OCI-LY7 (cell line): ENCODE results near the gene MEGF8. TPM values are rescaled to one million over a fixed set of nuclear protein-coding genes. Genes with fewer than 3 reads are reported as not detected.

Source experiments
- BruUV-seq: library from RNA; stranded (reverse); fragments of 400-500 nt; replicated peaks from 2 replicates; lab custom pipeline; 2021; lab: Mats Ljungman, UMichigan
- CTCF ChIA-PET: fragments of 300-600 bp; sonication (Branson Sonifier 250); formaldehyde crosslinking; loops from one replicate; lab custom pipeline; 2022; ENCODE audit warnings: antibody characterized with exemption; ENCODE audit not compliant: unreplicated experiment; lab: Charles Lee
- POLR2A ChIA-PET: fragments of 300-600 bp; sonication (Branson Sonifier 250); formaldehyde crosslinking; loops from one replicate; lab custom pipeline; 2022; ENCODE audit warnings: antibody characterized with exemption; lab: Charles Lee
- DNase-seq: peaks from one replicate; pipeline ENCODE4 v3.0.0-alpha.2; 2015; ENCODE audit warnings: low spot score
- H2AFZ ChIP-seq: fragments of 200-600 bp; sonication (generic), shearing (Covaris generic); 2 replicates; pipeline ENCODE4 v1.6.1; 2014; ENCODE audit warnings: mild to moderate bottlenecking, antibody characterized with exemption, low read length, moderate library complexity
- H3K27ac ChIP-seq: fragments of 200-600 bp; sonication (generic); 2 replicates; pipeline ENCODE4 v1.5.1; 2014; ENCODE audit warnings: mixed run types, low read depth, mild to moderate bottlenecking, moderate library complexity, low read length, inconsistent platforms; ENCODE audit not compliant: poor library complexity, severe bottlenecking
- H3K36me3 ChIP-seq: fragments of 200-600 bp; sonication (generic); 2 replicates; pipeline ENCODE4 v1.6.1; 2014; ENCODE audit warnings: mild to moderate bottlenecking, antibody characterized with exemption, low read length, moderate library complexity, mixed read lengths; ENCODE audit not compliant: insufficient read depth
- H3K4me1 ChIP-seq: fragments of 200-600 bp; sonication (generic); 2 replicates; pipeline ENCODE4 v1.5.1; 2014; ENCODE audit warnings: mild to moderate bottlenecking, low read length; ENCODE audit not compliant: insufficient read depth, poor library complexity, severe bottlenecking
- H3K4me2 ChIP-seq: fragments of 200-600 bp; sonication (generic); 2 replicates; pipeline ENCODE4 v1.6.1; 2014; ENCODE audit warnings: mild to moderate bottlenecking, low read length
- H3K4me3 ChIP-seq: fragments of 200-600 bp; sonication (generic); 2 replicates; pipeline ENCODE4 v1.5.1; 2014; ENCODE audit warnings: mild to moderate bottlenecking, low read depth, low read length; ENCODE audit not compliant: poor library complexity, severe bottlenecking
- H3K79me2 ChIP-seq: fragments of 200-600 bp; sonication (generic); 2 replicates; pipeline ENCODE4 v1.6.1; 2016; ENCODE audit warnings: low read depth, mild to moderate bottlenecking, low read length, moderate library complexity, mixed read lengths; ENCODE audit not compliant: insufficient read depth
- H3K9me2 ChIP-seq: fragments of 200-600 bp; sonication (generic); 2 replicates; pipeline ENCODE4 v1.6.1; 2016; ENCODE audit warnings: mild to moderate bottlenecking, low read length, mixed read lengths; ENCODE audit not compliant: insufficient read depth
- H3K9me3 ChIP-seq: fragments of 200-600 bp; sonication (generic); 2 replicates; pipeline ENCODE4 v1.6.1; 2014; ENCODE audit warnings: mild to moderate bottlenecking, mixed run types, low read length, mixed read lengths
- H4K20me1 ChIP-seq: fragments of 200-600 bp; sonication (generic); 2 replicates; pipeline ENCODE4 v1.6.1; 2014; ENCODE audit warnings: mild to moderate bottlenecking, antibody characterized with exemption, low read length, moderate library complexity, mixed read lengths; ENCODE audit not compliant: insufficient read depth
- CTCF ChIP-seq: fragments of 200-600 bp; sonication (generic); conservative IDR thresholded peaks from 2 replicates; pipeline ENCODE4 v1.5.1; 2014; ENCODE audit warnings: mild to moderate bottlenecking, antibody characterized with exemption, low read length, moderate library complexity, mixed read lengths
- EZH2phosphoT487 ChIP-seq: fragments of 200-600 bp; sonication (generic); IDR thresholded peaks from 2 replicates; pipeline ENCODE4 v1.6.1; 2018; ENCODE audit warnings: low read depth, borderline replicate concordance, mild to moderate bottlenecking, mixed run types, antibody characterized with exemption, low read length, moderate library complexity, mixed read lengths
- intact Hi-C: fragments of 100-400 bp; cut with micrococcal nuclease; formaldehyde crosslinking; loops from one replicate; pipeline ENCODE4 v1.10.0; 2022; ENCODE audit not compliant: unreplicated experiment
- total RNA-seq, 2 experiments: library from RNA; depleted of rRNA in 1 of 2; stranded (reverse); fragments of >200 nt in 1 of 2; shearing (Covaris generic) in 1 of 2; gene quantifications; 2 replicates each; pipeline ENCODE4 v1.2.3, GENCODE V29; 2014 to 2022

The MEGF8 gene
- total RNA-seq, 2 experiments from 2014 or later: 10.5 to 14.7 TPM

- ChIA-PET POLR2A (no interaction called here), CTCF (no interaction called here)
- H3K4me2 ChIP-seq: peak overlapping the region; percentile 98
- H4K20me1 ChIP-seq: 0 out of 2 replicates have a peak, but pooled peaks cover 4% of the 10 kb centered on the region
- H3K9me2 ChIP-seq: no peaks in the 10 kb centered on the region
- peak; percentile 88 for DNase-seq
- TF ChIP-seq EZH2phosphoT487: no peak
- no peak for TF ChIP-seq CTCF
- H3K79me2 ChIP-seq: peaks cover 32% of the 10 kb centered on the region
- peaks cover 62% of the 10 kb centered on the region for H3K4me1 ChIP-seq
- BruUV-seq: no TSS peak
- H3K27ac ChIP-seq: peak overlapping the region; percentile 81
- no peaks in the 10 kb centered on the region for H3K9me3 ChIP-seq
- peak overlapping the region; percentile 74 for H3K4me3 ChIP-seq
- peaks cover 24% of the 10 kb centered on the region for H3K36me3 ChIP-seq
- H2AFZ ChIP-seq: peak overlapping the region; percentile 64; the same call in 1 of the 2 replicates
- intact Hi-C loops: no loop called here
Observed at GRCh38 chr19:42422901-42423461, 97.5 kb downstream of the MEGF8 start.

- Histone ChIP-seq H3K79me2 (peaks cover 25% of the 10 kb centered on the region), H3K4me3 (peak overlapping the region; percentile 74), H3K27ac (peak overlapping the region; percentile 81), H3K4me2 (peak overlapping the region; percentile 98), H3K9me3 (no peaks in the 10 kb centered on the region), H3K4me1 (peaks cover 62% of the 10 kb centered on the region), H4K20me1 (0 out of 2 replicates have a peak, but pooled peaks cover 4% of the 10 kb centered on the region), H3K9me2 (no peaks in the 10 kb centered on the region), H3K36me3 (peaks cover 17% of the 10 kb centered on the region), H2AFZ (peak overlapping the region; percentile 64; the same call in 1 of the 2 replicates)
- BruUV-seq: no TSS peak
- DNase-seq: peak; percentile 97
- intact Hi-C loops: no loop called here
- no peak for TF ChIP-seq CTCF
- no peak for TF ChIP-seq EZH2phosphoT487
- CTCF ChIA-PET: no interaction called here
- POLR2A ChIA-PET: no interaction called here
Observed at GRCh38 chr19:42423462-42424344, 98.3 kb downstream of the MEGF8 start.
